ENCODE data around the gene ANKRD53.

ANKRD53 gene

DNA sequence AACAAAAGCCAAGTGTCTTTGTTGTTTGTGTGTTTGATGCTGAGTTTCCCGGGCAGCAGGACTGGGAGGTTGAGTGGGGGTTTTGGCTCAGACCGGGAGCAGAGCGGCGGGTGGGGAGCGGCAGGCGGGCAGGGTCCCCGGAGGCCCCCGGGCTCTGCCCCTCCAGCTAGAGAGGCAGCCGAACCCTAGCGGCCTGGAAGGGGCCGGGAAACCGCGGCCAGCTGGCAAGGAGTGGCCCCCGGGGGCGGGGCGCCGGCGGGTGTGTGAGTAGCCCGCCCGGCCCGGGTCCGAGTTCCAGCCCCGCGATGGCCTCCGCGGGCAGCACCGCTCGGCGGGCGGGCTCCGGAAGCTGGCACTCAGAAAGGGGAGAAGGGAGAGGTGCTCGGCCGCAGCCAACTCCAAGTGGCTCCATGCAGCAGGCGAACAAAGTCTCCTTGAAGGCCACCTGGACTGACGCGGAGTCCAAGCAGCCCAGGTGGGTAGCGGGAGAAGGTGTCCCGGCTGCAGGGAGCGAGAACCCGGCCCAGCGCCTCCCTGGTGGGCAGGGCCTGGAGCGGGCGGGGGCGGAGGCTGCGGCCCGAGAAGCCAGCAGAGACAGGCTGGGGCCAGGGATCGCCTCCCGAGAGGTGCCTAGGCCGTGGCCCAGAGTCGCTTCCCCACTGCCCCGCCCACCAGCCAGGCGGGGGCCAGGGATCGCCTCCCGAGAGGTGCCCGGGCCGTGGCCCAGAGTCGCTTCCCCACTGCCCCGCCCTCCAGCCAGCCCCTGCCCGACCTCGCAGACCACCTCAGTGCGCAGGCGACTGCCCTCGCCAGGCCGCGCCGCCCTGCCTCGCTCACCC is at the start of gene ANKRD53:
TSS of gene ANKRD53 (plus strand) at position 290 of the 839 bp plus-strand sequence. CDS start at position 306, 16 bp downstream.
- DNase-seq (ENCODE audit: low read depth) = no peak

- DNase-seq (ENCODE audit: low read depth) = no peak
These were observed 47.8 kb upstream of the ANKRD53 start for GRCh38 chr2:70930371-70931329.

GRCh38 chr2:70931376-70932000 is 46.9 kb upstream of the ANKRD53 start:
- DNase-seq (ENCODE audit: low read depth) = no peak

- no peak for DNase-seq (ENCODE audit: low read depth)
These were observed 45.7 kb upstream of the ANKRD53 start for GRCh38 chr2:70932631-70933230.

GRCh38 chr2:70934981-70935380 is 43.4 kb upstream of the ANKRD53 start:
- no peak for DNase-seq (ENCODE audit: low read depth)

DNA sequence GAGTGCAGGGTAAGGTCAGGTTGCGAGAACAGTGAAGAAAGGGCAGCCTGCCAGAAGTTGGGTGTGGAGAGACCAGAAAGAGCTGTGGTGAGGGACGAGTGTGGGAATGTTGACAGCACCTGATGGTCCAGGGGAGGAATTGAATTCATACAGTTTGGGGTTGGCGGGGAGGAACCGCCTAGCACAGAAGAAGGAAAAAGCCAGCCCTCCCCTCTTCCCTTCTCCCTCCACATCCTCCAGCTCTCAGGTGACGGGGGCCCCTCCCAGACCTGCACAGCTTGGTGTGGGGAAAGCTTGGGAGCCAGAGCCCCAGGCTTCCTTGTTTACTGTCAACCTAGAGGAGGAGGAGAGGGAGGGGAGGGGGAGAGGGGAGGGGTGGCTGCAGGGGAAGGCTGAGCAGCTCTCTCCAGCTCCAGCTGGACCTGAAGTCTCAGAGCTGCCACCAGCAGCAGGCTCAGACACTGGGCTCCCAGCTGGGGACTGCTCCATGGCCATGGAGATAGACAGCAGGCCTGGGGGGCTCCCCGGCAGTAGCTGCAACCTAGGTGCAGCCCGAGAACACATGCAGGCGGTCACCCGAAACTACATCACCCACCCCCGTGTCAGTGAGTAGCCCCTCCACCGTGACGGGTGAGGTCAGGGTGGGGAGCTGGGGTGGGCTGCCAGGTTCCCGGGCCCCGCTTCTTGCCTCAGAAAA is 42.8 kb upstream of the ANKRD53 start, which contains the start of gene ATP6V1B1:
TSS of gene ATP6V1B1 (plus strand) at position 433 of the 697 bp plus-strand sequence. CDS start at position 488, 55 bp downstream.
- no peak for DNase-seq (ENCODE audit: low read depth)

- no peak for DNase-seq (ENCODE audit: low read depth)
These were observed 42.1 kb upstream of the ANKRD53 start for GRCh38 chr2:70936165-70936978.

GRCh38 chr2:70936979-70937811 is 41.2 kb upstream of the ANKRD53 start:
- DNase-seq (ENCODE audit: low read depth) = no peak

- no peak for DNase-seq (ENCODE audit: low read depth)
These were observed 40.4 kb upstream of the ANKRD53 start for GRCh38 chr2:70937866-70938585.

GRCh38 chr2:70938586-70938950 is 39.9 kb upstream of the ANKRD53 start:
- DNase-seq (ENCODE audit: low read depth) = no peak

DNA sequence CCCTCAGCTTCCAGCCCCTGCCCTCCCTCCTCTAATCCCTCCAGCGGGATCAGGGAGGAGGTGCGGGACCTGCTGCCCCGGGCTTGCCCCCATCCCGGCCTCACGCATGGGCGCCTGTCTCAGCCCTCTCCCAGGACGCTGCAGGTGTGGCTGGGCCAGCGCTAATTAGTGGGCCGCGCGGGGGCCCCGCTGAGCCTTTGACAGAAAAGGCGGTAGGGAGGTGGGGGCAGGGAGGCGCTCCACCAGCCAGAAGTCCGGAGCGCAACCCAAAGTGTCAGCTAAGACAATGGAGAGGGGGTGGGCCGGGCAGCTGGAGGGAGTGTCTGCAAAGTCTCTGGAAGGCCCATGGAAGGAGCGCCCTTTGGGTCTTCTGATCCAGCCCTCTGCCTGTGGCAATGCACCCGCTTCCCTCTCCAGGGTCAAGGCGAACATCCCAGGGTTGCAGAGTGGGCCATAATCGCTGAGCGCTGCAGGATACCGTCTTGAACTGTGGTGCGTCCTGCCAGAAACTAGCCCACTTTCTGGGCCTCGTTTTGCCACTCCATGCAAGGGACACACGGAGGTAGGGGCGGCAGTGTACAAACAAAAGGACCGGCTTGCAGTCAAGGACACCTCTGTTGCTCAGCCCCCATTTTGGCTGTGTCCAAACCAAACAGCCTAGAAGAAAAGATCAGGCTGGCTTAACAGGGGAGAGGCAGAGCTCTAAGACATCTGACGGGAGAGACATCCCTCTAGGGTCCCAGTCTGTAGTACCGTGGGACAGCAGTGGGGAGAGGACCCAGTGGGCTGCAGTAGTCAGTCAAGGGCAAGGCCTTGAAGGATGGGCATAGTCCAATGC is 39.2 kb upstream of the ANKRD53 start:
- no peak for DNase-seq (ENCODE audit: low read depth)

DNA sequence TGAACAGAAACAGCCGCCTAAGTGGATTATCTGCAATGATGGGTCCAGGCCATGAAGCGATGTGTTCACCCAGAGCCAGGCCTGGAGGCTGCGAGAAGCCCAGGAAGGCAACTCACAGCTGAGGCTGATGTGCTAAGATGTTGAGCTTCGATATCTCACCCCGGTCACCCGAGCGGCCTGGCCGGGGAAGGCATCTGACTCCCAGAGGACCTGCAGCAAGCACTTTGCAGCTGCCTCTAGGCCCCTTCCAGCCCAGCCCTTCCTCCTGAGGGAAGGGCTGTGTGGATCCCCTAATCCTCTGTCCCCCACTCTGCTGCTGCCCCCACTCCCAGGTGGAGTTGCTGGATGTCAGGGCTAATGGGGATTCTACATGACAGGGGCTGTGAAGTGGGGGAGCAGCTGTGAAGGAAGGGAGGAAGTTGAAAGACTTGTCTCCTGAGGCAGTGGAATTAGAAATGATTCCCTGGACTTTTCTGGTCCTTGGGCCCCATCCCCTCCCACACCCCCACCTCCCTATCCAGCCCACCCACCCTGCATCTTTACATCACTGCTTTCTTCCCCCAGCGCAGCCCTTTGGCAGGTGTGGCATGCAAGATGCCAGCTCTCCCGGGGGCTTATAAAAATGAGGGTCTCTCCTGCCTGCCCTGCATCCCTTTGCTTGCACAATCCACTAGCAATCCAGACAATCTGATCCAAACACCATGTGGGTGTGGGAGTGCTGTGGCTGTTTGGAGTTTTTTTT is 38.4 kb upstream of the ANKRD53 start:
- DNase-seq (ENCODE audit: low read depth) = no peak

- DNase-seq (ENCODE audit: low read depth) = no peak
These were observed 37.2 kb upstream of the ANKRD53 start for GRCh38 chr2:70941186-70941585.

- no peak for DNase-seq (ENCODE audit: low read depth)
These were observed 36.7 kb upstream of the ANKRD53 start for GRCh38 chr2:70941701-70942100.

- DNase-seq (ENCODE audit: low read depth) = no peak
These were observed 35.8 kb upstream of the ANKRD53 start for GRCh38 chr2:70942396-70943204.

- DNase-seq (ENCODE audit: low read depth) = no peak
These were observed 35.1 kb upstream of the ANKRD53 start for GRCh38 chr2:70943205-70943871.

Measured in non-pigmented ciliary epithelial cell (primary cell).